ENCODE data around the gene ARF5.

DNA sequence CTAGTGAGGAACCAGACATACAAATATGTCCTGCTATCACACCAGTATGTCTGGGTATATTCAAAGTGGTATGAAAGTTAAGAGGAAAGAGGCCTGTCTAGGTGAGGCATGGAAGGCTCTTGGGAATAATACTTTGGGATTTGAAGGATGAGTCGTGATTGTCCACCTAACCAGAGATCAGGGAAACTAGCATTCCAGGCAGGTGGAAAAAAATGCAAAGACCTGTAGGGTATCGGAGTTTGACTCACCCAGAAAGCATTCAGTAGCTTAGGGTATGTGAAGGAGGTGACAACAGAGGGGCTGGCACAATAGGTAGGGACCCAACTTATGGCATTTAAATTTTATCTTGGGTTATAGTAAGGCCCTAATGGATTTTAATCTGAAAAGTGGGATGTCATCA is 1.9 kb upstream of the ARF5 start:
- TF ChIP-seq EZH2 (IDR thresholded peaks at IDR 0.05; ENCODE audit: borderline replicate concordance, low read depth, low read length, severe bottlenecking) = no peak
- TF ChIP-seq, protein P1, sequence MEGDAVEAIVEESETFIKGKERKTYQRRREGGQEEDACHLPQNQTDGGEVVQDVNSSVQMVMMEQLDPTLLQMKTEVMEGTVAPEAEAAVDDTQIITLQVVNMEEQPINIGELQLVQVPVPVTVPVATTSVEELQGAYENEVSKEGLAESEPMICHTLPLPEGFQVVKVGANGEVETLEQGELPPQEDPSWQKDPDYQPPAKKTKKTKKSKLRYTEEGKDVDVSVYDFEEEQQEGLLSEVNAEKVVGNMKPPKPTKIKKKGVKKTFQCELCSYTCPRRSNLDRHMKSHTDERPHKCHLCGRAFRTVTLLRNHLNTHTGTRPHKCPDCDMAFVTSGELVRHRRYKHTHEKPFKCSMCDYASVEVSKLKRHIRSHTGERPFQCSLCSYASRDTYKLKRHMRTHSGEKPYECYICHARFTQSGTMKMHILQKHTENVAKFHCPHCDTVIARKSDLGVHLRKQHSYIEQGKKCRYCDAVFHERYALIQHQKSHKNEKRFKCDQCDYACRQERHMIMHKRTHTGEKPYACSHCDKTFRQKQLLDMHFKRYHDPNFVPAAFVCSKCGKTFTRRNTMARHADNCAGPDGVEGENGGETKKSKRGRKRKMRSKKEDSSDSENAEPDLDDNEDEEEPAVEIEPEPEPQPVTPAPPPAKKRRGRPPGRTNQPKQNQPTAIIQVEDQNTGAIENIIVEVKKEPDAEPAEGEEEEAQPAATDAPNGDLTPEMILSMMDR (IDR thresholded peaks at IDR 0.05; ENCODE audit: borderline replicate concordance, extremely low read depth, low read length, poor library complexity, severe bottlenecking) = no peak

Measured in DND-41 (cell line).